ENCODE measurements around the gene CD200R1.

DNA sequence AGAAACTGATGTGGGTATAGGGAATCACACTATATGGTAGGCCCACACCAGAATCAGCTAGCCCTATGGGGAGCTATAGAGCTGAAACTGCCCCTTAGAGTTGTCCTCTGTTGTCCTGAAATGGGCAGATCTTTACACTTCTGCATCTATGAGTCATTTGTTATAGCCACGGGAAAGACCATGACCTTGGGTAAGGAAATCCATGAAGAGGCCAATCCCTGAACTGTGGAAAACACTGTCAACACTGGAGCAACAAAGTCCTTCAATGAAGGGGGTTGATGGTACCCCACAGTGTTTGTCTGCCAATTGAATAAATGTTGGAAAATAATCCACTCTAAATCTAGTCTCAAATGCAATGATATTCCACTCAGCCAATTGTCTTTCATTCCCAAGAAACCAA is 5.2 kb upstream of the CD200R1 start:
- TF ChIP-seq EZH2 (IDR thresholded peaks at IDR 0.05; ENCODE audit: insufficient read depth, poor library complexity, severe bottlenecking): no peak
- TF ChIP-seq EZH2phosphoT487 (IDR thresholded peaks at IDR 0.05; ENCODE audit: insufficient read depth, low read depth): no peak

All from GM23248 (cell line).